IPS DF 4.7 (cell line): ENCODE data around the gene GAR1.
"Not testable (repeated sequence)": the region's sequence is repeated elsewhere in the genome, so short reads cannot be mapped to it uniquely, and the experiment has no call there.

Experiments
- DNase-seq: peaks from one replicate; pipeline ENCODE4 v3.0.0-alpha.2; 2013; ENCODE audit warnings: low spot score; ENCODE audit errors: extremely low read depth

Gene GAR1

GRCh38 chr4:109815151-109816081 is at the start of gene GAR1:
GAR1 (plus strand) TSS chr4:109815762; CDS start chr4:109816165, 403 bp downstream.
- peak; percentile 92 for DNase-seq

- not testable (repeated sequence) for DNase-seq
Observed at GRCh38 chr4:109782092-109782491, 33.5 kb upstream of the GAR1 start.

GRCh38 chr4:109786846-109787245 is 28.7 kb upstream of the GAR1 start:
- DNase-seq = no peak

- no peak for DNase-seq
Observed at GRCh38 chr4:109787807-109788206, 27.8 kb upstream of the GAR1 start.

- no peak for DNase-seq
Observed at GRCh38 chr4:109795059-109795458, 20.5 kb upstream of the GAR1 start.

- no peak for DNase-seq
Observed at GRCh38 chr4:109798866-109799265, 16.7 kb upstream of the GAR1 start.

- DNase-seq = no peak
Observed at GRCh38 chr4:109801099-109801789, 14.3 kb upstream of the GAR1 start.

- no peak for DNase-seq
Observed at GRCh38 chr4:109801895-109802319, 13.7 kb upstream of the GAR1 start, which contains the start of gene CFI. CFI (minus strand) TSS chr4:109801999; CDS start chr4:109801971, 28 bp downstream.

GRCh38 chr4:109803924-109804571 is 11.5 kb upstream of the GAR1 start:
- no peak for DNase-seq

- no peak for DNase-seq
Observed at GRCh38 chr4:109809655-109810054, 5.9 kb upstream of the GAR1 start.

- no peak for DNase-seq
Observed at GRCh38 chr4:109810552-109811387, 4.8 kb upstream of the GAR1 start.

GRCh38 chr4:109811707-109812106 is 3.9 kb upstream of the GAR1 start:
- DNase-seq = no peak

GRCh38 chr4:109816082-109816442 is 500 bp downstream of the GAR1 start:
- DNase-seq = no peak

GRCh38 chr4:109816894-109817293 is 1.3 kb downstream of the GAR1 start:
- DNase-seq = no peak

- DNase-seq = no peak
Observed at GRCh38 chr4:109818268-109818667, 2.7 kb downstream of the GAR1 start.

GRCh38 chr4:109820563-109820962 is 5.0 kb downstream of the GAR1 start:
- DNase-seq = no peak

GRCh38 chr4:109821185-109821584 is 5.6 kb downstream of the GAR1 start:
- no peak for DNase-seq

- DNase-seq = no peak
Observed at GRCh38 chr4:109826719-109827118, 11.2 kb downstream of the GAR1 start.

- no peak for DNase-seq
Observed at GRCh38 chr4:109827672-109828071, 12.1 kb downstream of the GAR1 start, which contains the start of gene RRH. RRH (plus strand) TSS chr4:109827972; CDS start chr4:109828028, 56 bp downstream.

- no peak for DNase-seq
Observed at GRCh38 chr4:109833756-109834155, 18.2 kb downstream of the GAR1 start.

GRCh38 chr4:109836985-109837384 is 21.4 kb downstream of the GAR1 start:
- no peak for DNase-seq
